Smooth muscle cell (in vitro differentiated cells): ENCODE measurements around the gene NCOR1. TPM values are rescaled to one million over a fixed set of nuclear protein-coding genes. Genes with fewer than 3 reads are reported as not detected.

Source experiments
- DNase-seq: peaks from one replicate; lab custom pipeline; 2025; ENCODE audit not compliant: unreplicated experiment; lab: John Stamatoyannopoulos, UW
- H2AFZ ChIP-seq: fragments of 200-600 bp; sonication (generic); 2 replicates; pipeline ENCODE4 v1.6.0; 2016; ENCODE audit warnings: antibody characterized with exemption, low read depth, mild to moderate bottlenecking
- H3F3A ChIP-seq: fragments of 200-600 bp; sonication (generic); 2 replicates; pipeline ENCODE4 v1.6.0; 2017; ENCODE audit warnings: antibody characterized with exemption, low read depth
- H3K27ac ChIP-seq: fragments of 200-600 bp; sonication (generic); 2 replicates; pipeline ENCODE4 v1.5.1; 2016; ENCODE audit warnings: low read depth, mild to moderate bottlenecking
- H3K27me3 ChIP-seq: fragments of 200-600 bp; sonication (generic); 2 replicates; pipeline ENCODE4 v1.6.1; 2016; ENCODE audit warnings: low read depth, mild to moderate bottlenecking
- H3K36me3 ChIP-seq: fragments of 200-600 bp; sonication (generic); 2 replicates; pipeline ENCODE4 v1.5.1; 2016; ENCODE audit warnings: low read depth
- H3K4me1 ChIP-seq: fragments of 200-600 bp; sonication (generic); 2 replicates; pipeline ENCODE4 v1.5.1; 2016; ENCODE audit warnings: low read depth
- H3K4me2 ChIP-seq: fragments of 200-600 bp; sonication (generic); 2 replicates; pipeline ENCODE4 v1.6.0; 2016; ENCODE audit warnings: mild to moderate bottlenecking
- H3K4me3 ChIP-seq: fragments of 200-600 bp; sonication (generic); 2 replicates; pipeline ENCODE4 v1.5.1; 2016; ENCODE audit warnings: mild to moderate bottlenecking
- H3K79me2 ChIP-seq: fragments of 200-600 bp; sonication (generic); 2 replicates; pipeline ENCODE4 v1.6.0; 2016; ENCODE audit warnings: low read depth, mild to moderate bottlenecking
- H3K9ac ChIP-seq: fragments of 200-600 bp; sonication (generic); 2 replicates; pipeline ENCODE4 v1.6.0; 2016; ENCODE audit warnings: low read depth
- H3K9me3 ChIP-seq: fragments of 200-600 bp; sonication (generic); replicated peaks from 2 replicates; pipeline ENCODE4 v1.5.1; 2016; ENCODE audit warnings: low read depth
- H4K20me1 ChIP-seq: fragments of 200-600 bp; sonication (generic); 2 replicates; pipeline ENCODE4 v1.6.0; 2016; ENCODE audit warnings: low read depth
- CTCF ChIP-seq: fragments of 200-600 bp; sonication (generic); IDR thresholded peaks from 2 replicates; pipeline ENCODE4 v1.5.1; 2017; ENCODE audit warnings: borderline replicate concordance, mild to moderate bottlenecking, antibody characterized with exemption; ENCODE audit not compliant: insufficient read depth, poor library complexity, severe bottlenecking
- WGBS: methylation state at CpG from one replicate; pipeline ENCODE4 v1.1.7; 2016; ENCODE audit warnings: low lambda C conversion rate; 5-methylcytosine and 5-hydroxymethylcytosine counted together
- polyA plus RNA-seq: library from polyadenylated mRNA; unstranded; fragments of >200 nt; fragmentation: Nextera tagmentation; extraction: Ambion mirVana; gene quantifications from 2 replicates; pipeline ENCODE4 v1.2.1, GENCODE V29; 2016
- total RNA-seq: library from RNA; depleted of rRNA; stranded (reverse); fragments of >200 nt; gene quantifications from 2 replicates; pipeline ENCODE4 v1.2.3, GENCODE V29; 2014

Gene NCOR1
- total and polyA plus RNA-seq, 2 experiments from 2014 or later, result 79.1 to 119 TPM

- Histone ChIP-seq H3K79me2 (no peaks in the 10 kb centered on the region), H3K4me2 (no peak overlapping the region), H3K9me3 (no peaks in the 10 kb centered on the region), H3K9ac (no peak overlapping the region), H3K36me3 (peaks cover 27% of the 10 kb centered on the region), H3K4me1 (no peaks in the 10 kb centered on the region), H4K20me1 (peaks cover 10% of the 10 kb centered on the region), H3K27me3 (no peaks in the 10 kb centered on the region), H3K4me3 (no peak overlapping the region), H3F3A (peaks cover 4% of the 10 kb centered on the region), H2AFZ (no peak overlapping the region), H3K27ac (peak overlapping the region; percentile 31)
- 80% methylated on average over 4 of the region's 4 CpGs for WGBS
- no peak for TF ChIP-seq CTCF
- no peak for DNase-seq
These were observed 174.6 kb downstream of the NCOR1 start for GRCh38 chr17:16040710-16041251.

DNA sequence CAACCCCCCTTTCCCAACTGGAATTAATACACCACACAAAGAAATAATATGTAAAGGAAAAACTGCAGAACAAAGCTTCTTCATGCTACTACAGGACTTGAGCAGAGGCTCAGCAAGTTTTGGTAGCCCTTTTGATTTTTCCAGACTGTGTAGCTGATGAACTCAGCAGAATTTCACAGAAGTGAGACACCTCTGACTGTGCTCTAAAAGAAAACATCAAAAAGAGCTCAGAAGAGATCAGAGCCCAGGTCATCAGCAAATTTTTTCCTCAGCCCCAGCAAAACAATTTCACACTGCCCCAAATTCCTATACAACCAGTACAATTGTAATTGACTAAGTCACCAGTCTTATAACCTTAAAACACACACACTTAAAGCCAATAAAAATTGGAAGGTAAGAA lies 177.7 kb downstream of the NCOR1 start:
- no peaks in the 10 kb centered on the region for H3K27me3 ChIP-seq
- peaks cover 4% of the 10 kb centered on the region for H4K20me1 ChIP-seq
- no peak overlapping the region for H3K4me2 ChIP-seq
- H2AFZ ChIP-seq, result no peak overlapping the region
- no peaks in the 10 kb centered on the region for H3K4me1 ChIP-seq
- no peak overlapping the region for H3K9ac ChIP-seq
- H3K79me2 ChIP-seq, result no peaks in the 10 kb centered on the region
- TF ChIP-seq CTCF, result no peak
- H3K9me3 ChIP-seq, result no peaks in the 10 kb centered on the region
- H3K4me3 ChIP-seq, result no peak overlapping the region
- H3K27ac ChIP-seq, result peak overlapping the region; percentile 45
- no peak for DNase-seq
- peaks cover 4% of the 10 kb centered on the region for H3F3A ChIP-seq
- peaks cover 30% of the 10 kb centered on the region for H3K36me3 ChIP-seq

- Histone ChIP-seq H3K27me3 (no peaks in the 10 kb centered on the region), H3K4me3 (no peak overlapping the region), H4K20me1 (peaks cover 4% of the 10 kb centered on the region), H2AFZ (no peak overlapping the region), H3K9ac (no peak overlapping the region), H3K9me3 (no peaks in the 10 kb centered on the region), H3F3A (peaks cover 4% of the 10 kb centered on the region), H3K27ac (peak overlapping the region; percentile 45), H3K4me1 (no peaks in the 10 kb centered on the region), H3K79me2 (no peaks in the 10 kb centered on the region), H3K4me2 (no peak overlapping the region), H3K36me3 (peaks cover 30% of the 10 kb centered on the region)
- DNase-seq, result no peak
- WGBS, result 94% methylated on average over 2 of the region's 2 CpGs
- TF ChIP-seq CTCF, result no peak
These were observed 179.1 kb downstream of the NCOR1 start for GRCh38 chr17:16036261-16036660.

- TF ChIP-seq CTCF, result no peak
- Histone ChIP-seq H3K79me2 (no peaks in the 10 kb centered on the region), H3K4me1 (no peaks in the 10 kb centered on the region), H3K36me3 (peaks cover 23% of the 10 kb centered on the region), H3K4me3 (no peak overlapping the region), H3K9ac (no peak overlapping the region), H3K27me3 (no peaks in the 10 kb centered on the region), H3K27ac (no peak overlapping the region), H3K9me3 (no peaks in the 10 kb centered on the region), H3K4me2 (no peak overlapping the region), H3F3A (peaks cover 10% of the 10 kb centered on the region), H2AFZ (no peak overlapping the region), H4K20me1 (no peaks in the 10 kb centered on the region)
- no peak for DNase-seq
- 98% methylated on average over 7 of the region's 7 CpGs for WGBS
These were observed 181.5 kb downstream of the NCOR1 start for GRCh38 chr17:16033729-16034349.
